IMR-90 (cell line): ENCODE results near the gene EAF1. TPM values are rescaled to one million over a fixed set of nuclear protein-coding genes. Genes with fewer than 3 reads are reported as not detected.

ENCODE experiments used
- ATAC-seq: fragments of 200-7000 bp; cut with Tn5 transposase; 2 replicates; pipeline ENCODE4 v1.9.1; 2020; ENCODE audit warnings: low read depth, mild to moderate bottlenecking, moderate library complexity
- BruUV-seq: library from RNA; stranded (reverse); fragments of 400-500 nt; replicated peaks from 2 replicates; lab custom pipeline; 2021; lab: Mats Ljungman, UMichigan
- CTCF ChIA-PET: fragments of 300-600 bp; formaldehyde crosslinking; extraction: SDS; loops from one replicate; lab custom pipeline; 2021; ENCODE audit warnings: antibody characterized with exemption; lab: Yijun Ruan, JAX
- POLR2A ChIA-PET: fragments of 300-600 bp; sonication (Branson Sonifier 250); formaldehyde crosslinking; loops from one replicate; lab custom pipeline; 2022; ENCODE audit warnings: antibody characterized with exemption; ENCODE audit not compliant: unreplicated experiment; lab: Charles Lee
- DNase-seq: peaks from one replicate; pipeline ENCODE4 v3.0.0; 2013
- H2AFZ ChIP-seq: replicated peaks from 2 replicates; pipeline ENCODE3; 2013; ENCODE audit warnings: low read length, mild to moderate bottlenecking; ENCODE audit not compliant: poor library complexity
- H2AK5ac ChIP-seq: 2 replicates; pipeline ENCODE4 v1.6.1; 2013; ENCODE audit warnings: low read depth, low read length, inconsistent platforms
- H2AK9ac ChIP-seq: replicated peaks from 2 replicates; pipeline ENCODE3; 2013; ENCODE audit warnings: mild to moderate bottlenecking, low read depth, low read length, moderate library complexity; ENCODE audit not compliant: poor library complexity
- H2BK120ac ChIP-seq: 2 replicates; pipeline ENCODE4 v1.6.1; 2013; ENCODE audit warnings: low read depth, low read length, inconsistent platforms
- H2BK15ac ChIP-seq: 3 replicates; pipeline ENCODE4 v1.6.1; 2013; ENCODE audit warnings: low read depth, low read length, inconsistent platforms
- H2BK20ac ChIP-seq: 2 replicates; pipeline ENCODE4 v1.6.1; 2013; ENCODE audit warnings: low read depth, mild to moderate bottlenecking, inconsistent platforms, low read length, moderate library complexity
- H2BK5ac ChIP-seq: 2 replicates; pipeline ENCODE4 v1.6.1; 2013; ENCODE audit warnings: mild to moderate bottlenecking, low read depth, low read length, inconsistent platforms; ENCODE audit not compliant: poor library complexity, severe bottlenecking
- H3K14ac ChIP-seq: replicated peaks from 2 replicates; pipeline ENCODE4 v1.6.1; 2013; ENCODE audit warnings: low read depth, low read length, inconsistent platforms
- H3K18ac ChIP-seq: 2 replicates; pipeline ENCODE4 v1.6.1; 2013; ENCODE audit warnings: low read depth, low read length, control low read depth
- H3K23ac ChIP-seq: 2 replicates; pipeline ENCODE4 v1.6.1; 2013; ENCODE audit warnings: low read depth, low read length, inconsistent platforms
- H3K27ac ChIP-seq: 2 replicates; pipeline ENCODE4 v1.5.1; 2013; ENCODE audit warnings: mild to moderate bottlenecking, control low read depth, low read length; ENCODE audit not compliant: insufficient read depth
- H3K27me3 ChIP-seq: 2 replicates; pipeline ENCODE4 v1.6.1; 2013; ENCODE audit warnings: low read length; ENCODE audit not compliant: control insufficient read depth, insufficient read depth
- H3K36me3 ChIP-seq: 2 replicates; pipeline ENCODE4 v1.6.1; 2013; ENCODE audit warnings: low read length, mixed read lengths; ENCODE audit not compliant: control insufficient read depth, insufficient read depth
- H3K4ac ChIP-seq: 2 replicates; pipeline ENCODE4 v1.6.1; 2013; ENCODE audit warnings: low read depth, low read length, inconsistent platforms
- H3K4me1 ChIP-seq: 2 replicates; pipeline ENCODE4 v1.6.1; 2013; ENCODE audit warnings: low read length, mixed read lengths; ENCODE audit not compliant: control insufficient read depth, insufficient read depth
- H3K4me2 ChIP-seq: 2 replicates; pipeline ENCODE4 v1.6.1; 2013; ENCODE audit warnings: low read depth, mild to moderate bottlenecking, control low read depth, low read length, moderate library complexity
- H3K4me3 ChIP-seq: 2 replicates; pipeline ENCODE4 v1.5.1; 2013; ENCODE audit warnings: low read depth, mild to moderate bottlenecking, control low read depth, low read length, moderate library complexity; ENCODE audit not compliant: insufficient read depth
- H3K56ac ChIP-seq: 2 replicates; pipeline ENCODE4 v1.6.1; 2013; ENCODE audit warnings: low read length, inconsistent platforms; ENCODE audit not compliant: insufficient read depth; ENCODE audit errors: extremely low read depth
- H3K79me1 ChIP-seq, 2 experiments: 2 replicates each; pipeline ENCODE4 v1.6.1; 2013; ENCODE audit warnings: low read length in 2 of 2, inconsistent platforms in 1 of 2, low read depth in 1 of 2
- H3K9ac ChIP-seq: 2 replicates; pipeline ENCODE4 v1.6.1; 2013; ENCODE audit warnings: low read depth, low read length, control low read depth
- H3K9me1 ChIP-seq: 2 replicates; pipeline ENCODE4 v1.6.1; 2013; ENCODE audit warnings: low read length, inconsistent platforms; ENCODE audit not compliant: insufficient read depth
- H3K9me3 ChIP-seq: 2 replicates; pipeline ENCODE4 v1.6.1; 2013; ENCODE audit warnings: low read length; ENCODE audit not compliant: control insufficient read depth, insufficient read depth
- H4K20me1 ChIP-seq: 2 replicates; pipeline ENCODE4 v1.6.1; 2013; ENCODE audit warnings: low read length, inconsistent platforms; ENCODE audit not compliant: insufficient read depth
- H4K5ac ChIP-seq: 2 replicates; pipeline ENCODE4 v1.6.1; 2013; ENCODE audit warnings: mild to moderate bottlenecking, low read depth, low read length, control low read depth
- H4K8ac ChIP-seq, 2 experiments: 2 replicates each; pipeline ENCODE4 v1.6.1; 2013; ENCODE audit warnings: low read depth in 2 of 2, low read length in 2 of 2, control low read depth in 1 of 2, inconsistent platforms in 1 of 2
- H4K91ac ChIP-seq: 2 replicates; pipeline ENCODE4 v1.6.1; 2013; ENCODE audit warnings: low read depth, low read length, inconsistent platforms; ENCODE audit not compliant: insufficient read depth
- CEBPB ChIP-seq: IDR thresholded peaks from 2 replicates; pipeline ENCODE4 v1.6.1; 2012; ENCODE audit warnings: low read depth, low read length, improper control_type of control experiment
- CHD1 ChIP-seq: IDR thresholded peaks from 2 replicates; pipeline ENCODE4 v1.6.1; 2012; ENCODE audit warnings: low read depth, low read length, improper control_type of control experiment
- ELK1 ChIP-seq: fragments of 150-350 bp; IDR thresholded peaks from 2 replicates; pipeline ENCODE4 v1.6.1; 2016; ENCODE audit warnings: low read depth, mild to moderate bottlenecking, low read length, moderate library complexity, borderline replicate concordance
- FOS ChIP-seq: fragments of 150-350 bp; IDR thresholded peaks from 2 replicates; pipeline ENCODE4 v1.6.1; 2016; ENCODE audit warnings: low read depth, low read length
- MAFK ChIP-seq: IDR thresholded peaks from 2 replicates; pipeline ENCODE4 v1.6.1; 2012; ENCODE audit warnings: low read depth, low read length, improper control_type of control experiment
- MAZ ChIP-seq: IDR thresholded peaks from 2 replicates; pipeline ENCODE4 v1.6.1; 2012; ENCODE audit warnings: low read depth, mild to moderate bottlenecking, low read length, improper control_type of control experiment, moderate library complexity, borderline replicate concordance
- MXI1 ChIP-seq: IDR thresholded peaks from 2 replicates; pipeline ENCODE4 v1.6.1; 2012; ENCODE audit warnings: low read depth, mild to moderate bottlenecking, low read length, moderate library complexity, borderline replicate concordance
- NFE2L2 ChIP-seq: fragments of 150-350 bp; IDR thresholded peaks from 2 replicates; pipeline ENCODE4 v1.6.1; 2016; ENCODE audit warnings: low read depth, mild to moderate bottlenecking, low read length
- RAD21 ChIP-seq: IDR thresholded peaks from 2 replicates; pipeline ENCODE4 v1.6.1; 2012; ENCODE audit warnings: low read length, improper control_type of control experiment
- RCOR1 ChIP-seq: IDR thresholded peaks from 2 replicates; pipeline ENCODE4 v1.6.1; 2012; ENCODE audit warnings: mild to moderate bottlenecking, low read length, improper control_type of control experiment; ENCODE audit not compliant: insufficient replicate concordance
- SMC3 ChIP-seq: fragments of 150-350 bp; IDR thresholded peaks from 2 replicates; pipeline ENCODE4 v1.6.1; 2016; ENCODE audit warnings: low read depth, mild to moderate bottlenecking, antibody characterized with exemption, low read length, moderate library complexity
- USF2 ChIP-seq: fragments of 150-350 bp; IDR thresholded peaks from 2 replicates; pipeline ENCODE4 v1.6.1; 2017; ENCODE audit warnings: mild to moderate bottlenecking, antibody characterized with exemption, low read length, low read depth
- WGBS, 2 experiments: methylation state at CpG; one replicate each; pipeline versions ENCODE4 v1.1.5 to v1.1.7; 2013; ENCODE audit warnings: missing lambda C conversion rate in 2 of 2; ENCODE audit not compliant: insufficient read length in 1 of 2; ENCODE audit errors: extremely low coverage in 2 of 2; 5-methylcytosine and 5-hydroxymethylcytosine counted together
- dilution Hi-C: fragments of 300-500 bp; cut with HindIII; formaldehyde crosslinking; loops from one replicate; pipeline ENCODE4 v1.14.3; 2018; ENCODE audit warnings: low sequenced_read_pairs; ENCODE audit not compliant: unreplicated experiment
- in situ Hi-C: fragments of 300-500 bp; cut with MboI; formaldehyde crosslinking; loops from 3 replicates; pipeline ENCODE4 v1.14.3; 2019; ENCODE audit warnings: low sequenced_read_pairs, inconsistent platforms, mixed read lengths
- intact Hi-C: fragments of 100-400 bp; cut with micrococcal nuclease; formaldehyde crosslinking; loops from 2 replicates; pipeline ENCODE4 v1.10.0; 2022
- polyA plus RNA-seq, 3 experiments: library from polyadenylated mRNA; depleted of rRNA; stranded (reverse); fragments of >200 nt; gene quantifications; 2 replicates each; pipeline ENCODE4 v1.2.3, GENCODE V29; 2012; ENCODE audit warnings: low replicate concordance in 1 of 3
- total RNA-seq: library from RNA; depleted of rRNA; stranded (reverse); fragments of >200 nt; gene quantifications from 2 replicates; pipeline ENCODE4 v1.2.3, GENCODE V29; 2012

EAF1 gene
- total and polyA plus RNA-seq, 2 of the 4 experiments (the other 2 are of a cell fraction), result 7.0 to 21.3 TPM

- ATAC-seq (no peak), DNase-seq (no peak)
- TF ChIP-seq SMC3 (no peak), MXI1 (no peak), RCOR1 (no peak), MAFK (no peak), RAD21 (no peak), CEBPB (no peak), FOS (no peak), NFE2L2 (no peak), USF2 (no peak), MAZ (no peak), CHD1 (no peak), ELK1 (no peak)
- no peak overlapping the region for H4K8ac ChIP-seq
- H4K5ac ChIP-seq, result no peak overlapping the region
- intact Hi-C loops (no loop called here), in situ Hi-C loops (no loop called here), dilution Hi-C loops (no loop called here)
- H4K20me1 ChIP-seq, result peaks cover 16% of the 10 kb centered on the region
- H3K27me3 ChIP-seq, result no peaks in the 10 kb centered on the region
- no peak overlapping the region for H3K56ac ChIP-seq
- H3K4me3 ChIP-seq, result no peak overlapping the region
- H3K4me2 ChIP-seq, result no peak overlapping the region
- H2BK120ac ChIP-seq, result no peak overlapping the region
- BruUV-seq, result no TSS peak
- H3K9me3 ChIP-seq, result no peaks in the 10 kb centered on the region
- H3K27ac ChIP-seq, result no peak overlapping the region
- no peak overlapping the region for H3K14ac ChIP-seq
- no peak overlapping the region for H3K18ac ChIP-seq
- WGBS, 2 experiments, result no CpG with 5 or more reads among the region's 1 CpG
- peaks cover 1% of the 10 kb centered on the region; the same call in 1 of the 2 replicates for H3K4me1 ChIP-seq
- peaks cover 19% of the 10 kb centered on the region for H3K36me3 ChIP-seq
- POLR2A ChIA-PET, result no interaction called here
- no peak overlapping the region for H3K9ac ChIP-seq
- CTCF ChIA-PET, result interaction anchor here (1.6 kb wide), 1 partner anchor 127 kb away, joined by 6 read pairs; no protein-coding TSS in a partner anchor
- no peak overlapping the region for H2BK15ac ChIP-seq
- H3K79me1 ChIP-seq, result peaks cover 34 to 60% of the 10 kb centered on the region in 2 experiments
- H2AK9ac ChIP-seq, result no peak overlapping the region
- no peak overlapping the region for H2AFZ ChIP-seq
- H2AK5ac ChIP-seq, result no peak overlapping the region
- no peak overlapping the region for H3K23ac ChIP-seq
- H3K9me1 ChIP-seq, result peaks cover 13% of the 10 kb centered on the region
- H2BK20ac ChIP-seq, result no peak overlapping the region
- H3K4ac ChIP-seq, result no peak overlapping the region
- H2BK5ac ChIP-seq, result no peak overlapping the region
- no peak overlapping the region for H4K91ac ChIP-seq
Observed at GRCh38 chr3:15430624-15431023, 3.2 kb downstream of the EAF1 start.
